ENCODE data around the gene GPHA2.

Gene GPHA2

DNA sequence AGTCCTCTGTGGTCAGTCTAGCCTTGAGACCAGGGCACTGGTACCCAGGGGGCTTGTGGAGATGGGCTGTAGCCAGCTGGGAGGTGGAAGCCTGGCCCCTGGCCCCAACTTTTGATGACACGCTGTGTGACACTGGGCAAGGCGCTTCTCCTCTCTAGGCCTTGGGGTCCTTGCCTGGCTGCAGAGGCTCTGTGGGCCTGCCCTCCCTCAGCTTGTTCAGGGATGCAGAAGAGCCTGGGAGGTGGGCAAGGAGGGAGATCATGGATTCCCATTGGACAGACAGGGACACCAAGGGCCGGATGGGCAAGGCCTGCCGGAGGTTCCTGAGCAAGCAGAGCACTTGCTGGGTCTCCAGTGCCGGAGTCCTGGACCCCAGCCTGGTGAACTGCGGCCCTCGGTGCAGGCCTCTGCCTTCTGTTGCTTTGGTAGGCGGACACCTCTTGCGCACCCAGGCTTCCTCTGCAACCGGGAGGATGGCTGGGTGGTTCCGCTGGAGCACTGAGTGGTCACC is 12.5 kb downstream of the GPHA2 start:
- H3K4me3 ChIP-seq (ENCODE audit: insufficient read length, low read depth) = no peak overlapping the region
- no peaks in the 10 kb centered on the region for H3K36me3 ChIP-seq (ENCODE audit: insufficient read depth, insufficient read length, low read length)
- no peak overlapping the region for H3K9ac ChIP-seq (ENCODE audit: insufficient read length, low read depth)
- peaks cover 9% of the 10 kb centered on the region for H3K27me3 ChIP-seq (ENCODE audit: insufficient read depth, insufficient read length)
- no peaks in the 10 kb centered on the region for H3K9me3 ChIP-seq (ENCODE audit: insufficient read depth, low read length)
- TF ChIP-seq SUZ12 (IDR thresholded peaks at IDR 0.05; ENCODE audit: extremely low read depth, insufficient read depth, insufficient read length) = no peak
- no peak for TF ChIP-seq ZNF274 (IDR thresholded peaks at IDR 0.05; ENCODE audit: low read depth, low read length)
- no peak for TF ChIP-seq YY1 (IDR thresholded peaks at IDR 0.05; ENCODE audit: insufficient read depth, insufficient read length)
- peaks cover 15% of the 10 kb centered on the region for H3K4me1 ChIP-seq (ENCODE audit: insufficient read depth, insufficient read length)
- no peak for DNase-seq (ENCODE audit: low read depth, low spot score)

DNA sequence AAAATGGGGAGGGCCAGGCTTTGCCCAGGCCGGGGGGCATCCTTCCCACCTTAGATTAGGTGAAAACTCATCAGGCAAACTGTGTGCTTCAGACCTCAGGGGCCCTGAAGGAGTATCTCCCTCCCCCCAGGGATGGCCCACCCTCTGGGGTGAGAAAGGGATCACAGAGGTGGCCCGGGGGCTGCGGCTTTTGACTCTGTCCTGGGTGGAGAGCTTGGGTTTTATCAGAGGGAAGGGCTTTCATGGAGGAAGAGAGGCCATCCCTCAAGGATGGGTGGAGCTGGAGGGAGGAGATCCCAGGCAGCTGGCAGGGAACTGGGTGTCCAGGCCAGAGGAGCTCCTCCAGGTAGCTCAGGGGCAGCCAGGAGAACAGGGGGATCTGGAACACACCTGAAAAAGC is 14.3 kb downstream of the GPHA2 start:
- Histone ChIP-seq H3K9me3 (ENCODE audit: insufficient read depth, low read length) (no peaks in the 10 kb centered on the region), H3K27me3 (ENCODE audit: insufficient read depth, insufficient read length) (peaks cover 9% of the 10 kb centered on the region), H3K36me3 (ENCODE audit: insufficient read depth, insufficient read length, low read length) (no peaks in the 10 kb centered on the region), H3K9ac (ENCODE audit: insufficient read length, low read depth) (no peak overlapping the region), H3K4me1 (ENCODE audit: insufficient read depth, insufficient read length) (peaks cover 14% of the 10 kb centered on the region), H3K4me3 (ENCODE audit: insufficient read length, low read depth) (no peak overlapping the region)
- TF ChIP-seq YY1 (IDR thresholded peaks at IDR 0.05; ENCODE audit: insufficient read depth, insufficient read length) (no peak), SUZ12 (IDR thresholded peaks at IDR 0.05; ENCODE audit: extremely low read depth, insufficient read depth, insufficient read length) (no peak), ZNF274 (IDR thresholded peaks at IDR 0.05; ENCODE audit: low read depth, low read length) (no peak)
- no peak for DNase-seq (ENCODE audit: low read depth, low spot score)

DNA sequence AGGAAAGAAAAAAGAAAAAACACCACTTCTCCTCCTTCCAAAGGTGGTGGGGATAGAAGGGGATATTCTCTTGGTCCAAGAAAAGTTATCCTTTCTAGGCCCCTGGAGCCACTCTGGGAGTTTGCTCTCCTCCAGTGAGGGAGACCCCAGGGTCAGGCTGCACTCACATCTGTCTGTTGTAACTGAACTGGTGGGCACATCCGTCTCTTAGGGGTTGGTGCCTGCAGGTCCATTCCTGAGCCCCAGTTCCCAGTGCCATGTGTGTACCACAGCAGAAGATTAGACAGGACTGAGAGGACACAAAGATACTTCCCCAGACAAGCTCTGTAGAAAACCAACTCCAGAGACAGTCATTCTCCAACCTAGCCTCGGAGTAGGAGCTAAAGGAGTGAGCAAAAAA is 15.6 kb downstream of the GPHA2 start:
- TF ChIP-seq SUZ12 (IDR thresholded peaks at IDR 0.05; ENCODE audit: extremely low read depth, insufficient read depth, insufficient read length) = no peak
- no peak for TF ChIP-seq YY1 (IDR thresholded peaks at IDR 0.05; ENCODE audit: insufficient read depth, insufficient read length)
- TF ChIP-seq ZNF274 (IDR thresholded peaks at IDR 0.05; ENCODE audit: low read depth, low read length) = no peak
- H3K4me3 ChIP-seq (ENCODE audit: insufficient read length, low read depth) = no peak overlapping the region
- DNase-seq (ENCODE audit: low read depth, low spot score) = no peak
- peaks cover 5% of the 10 kb centered on the region for H3K27me3 ChIP-seq (ENCODE audit: insufficient read depth, insufficient read length)
- peaks cover 7% of the 10 kb centered on the region for H3K4me1 ChIP-seq (ENCODE audit: insufficient read depth, insufficient read length)
- H3K36me3 ChIP-seq (ENCODE audit: insufficient read depth, insufficient read length, low read length) = no peaks in the 10 kb centered on the region
- H3K9me3 ChIP-seq (ENCODE audit: insufficient read depth, low read length) = no peaks in the 10 kb centered on the region
- peak overlapping the region; percentile 23 for H3K9ac ChIP-seq (ENCODE audit: insufficient read length, low read depth)

DNA sequence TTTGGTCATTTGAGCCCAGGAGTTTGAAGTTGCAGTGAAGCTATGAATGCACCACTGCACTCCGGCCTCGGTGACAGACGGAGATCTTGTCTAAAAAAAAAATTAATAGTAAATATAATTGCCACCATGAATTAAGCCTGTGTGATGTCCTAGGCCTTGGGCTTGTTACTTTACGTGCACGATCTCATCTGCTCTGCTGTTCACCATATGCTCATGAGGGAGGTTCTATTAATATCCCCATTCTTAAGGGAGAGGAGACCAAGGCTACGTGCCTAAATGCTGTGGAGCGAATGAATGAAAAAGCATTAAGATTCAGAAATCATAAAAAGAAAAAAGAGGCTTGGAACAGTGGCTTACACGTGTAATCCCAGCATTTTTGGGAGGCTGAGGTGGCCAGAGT is 16.1 kb downstream of the GPHA2 start:
- Histone ChIP-seq H3K36me3 (ENCODE audit: insufficient read depth, insufficient read length, low read length) (no peaks in the 10 kb centered on the region), H3K27me3 (ENCODE audit: insufficient read depth, insufficient read length) (peaks cover under 1% of the 10 kb centered on the region), H3K4me1 (ENCODE audit: insufficient read depth, insufficient read length) (peaks cover 7% of the 10 kb centered on the region), H3K9ac (ENCODE audit: insufficient read length, low read depth) (no peak overlapping the region), H3K9me3 (ENCODE audit: insufficient read depth, low read length) (no peaks in the 10 kb centered on the region), H3K4me3 (ENCODE audit: insufficient read length, low read depth) (no peak overlapping the region)
- no peak for DNase-seq (ENCODE audit: low read depth, low spot score)
- no peak for TF ChIP-seq SUZ12 (IDR thresholded peaks at IDR 0.05; ENCODE audit: extremely low read depth, insufficient read depth, insufficient read length)
- no peak for TF ChIP-seq YY1 (IDR thresholded peaks at IDR 0.05; ENCODE audit: insufficient read depth, insufficient read length)
- no peak for TF ChIP-seq ZNF274 (IDR thresholded peaks at IDR 0.05; ENCODE audit: low read depth, low read length)

DNA sequence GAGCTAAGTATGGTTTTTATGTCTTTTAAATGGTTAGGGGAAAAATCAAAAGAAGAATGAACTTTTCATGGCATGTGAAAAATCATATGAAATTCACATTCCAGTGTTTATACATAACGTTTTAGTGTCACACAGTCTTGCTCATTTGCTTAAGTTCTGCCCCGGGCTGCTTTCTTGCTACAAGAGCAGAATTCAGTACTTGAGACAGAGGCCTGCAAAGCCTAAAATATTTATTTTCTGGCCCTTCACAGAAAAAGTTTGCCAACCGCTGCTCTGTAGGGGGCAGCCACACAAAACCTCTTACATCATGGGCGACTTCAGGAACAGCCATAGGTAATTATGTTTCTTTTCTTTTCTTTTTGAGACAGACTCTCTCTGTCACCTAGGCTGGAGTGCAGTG is 17.7 kb downstream of the GPHA2 start:
- no peaks in the 10 kb centered on the region for H3K9me3 ChIP-seq (ENCODE audit: insufficient read depth, low read length)
- peaks cover 15% of the 10 kb centered on the region for H3K36me3 ChIP-seq (ENCODE audit: insufficient read depth, insufficient read length, low read length)
- TF ChIP-seq SUZ12 (IDR thresholded peaks at IDR 0.05; ENCODE audit: extremely low read depth, insufficient read depth, insufficient read length) (no peak), YY1 (IDR thresholded peaks at IDR 0.05; ENCODE audit: insufficient read depth, insufficient read length) (no peak), ZNF274 (IDR thresholded peaks at IDR 0.05; ENCODE audit: low read depth, low read length) (no peak)
- peak overlapping the region; percentile 42 for H3K4me3 ChIP-seq (ENCODE audit: insufficient read length, low read depth)
- peak overlapping the region; percentile 65 for H3K9ac ChIP-seq (ENCODE audit: insufficient read length, low read depth)
- DNase-seq (ENCODE audit: low read depth, low spot score) = no peak
- no peaks in the 10 kb centered on the region for H3K4me1 ChIP-seq (ENCODE audit: insufficient read depth, insufficient read length)
- no peaks in the 10 kb centered on the region for H3K27me3 ChIP-seq (ENCODE audit: insufficient read depth, insufficient read length)

DNA sequence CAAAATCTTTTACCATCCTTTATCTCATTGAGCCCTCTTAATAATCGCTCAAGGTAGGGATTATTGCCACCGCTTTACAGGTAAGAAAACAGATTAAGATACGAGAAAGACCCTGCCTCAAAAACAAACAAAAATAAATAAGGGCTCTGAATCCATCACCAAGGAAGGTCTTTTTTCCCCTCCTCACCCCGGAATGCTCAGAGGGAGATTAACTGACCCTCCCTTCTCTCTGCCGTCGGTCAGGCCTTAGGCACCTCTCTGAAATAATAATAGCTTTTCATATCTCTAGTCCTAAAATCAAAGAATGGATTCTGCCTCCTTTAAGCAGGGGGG is 18.1 kb downstream of the GPHA2 start:
- Histone ChIP-seq H3K4me1 (ENCODE audit: insufficient read depth, insufficient read length) (no peaks in the 10 kb centered on the region), H3K4me3 (ENCODE audit: insufficient read length, low read depth) (peak overlapping the region; percentile 42), H3K36me3 (ENCODE audit: insufficient read depth, insufficient read length, low read length) (peaks cover 19% of the 10 kb centered on the region), H3K27me3 (ENCODE audit: insufficient read depth, insufficient read length) (no peaks in the 10 kb centered on the region), H3K9ac (ENCODE audit: insufficient read length, low read depth) (peak overlapping the region; percentile 65), H3K9me3 (ENCODE audit: insufficient read depth, low read length) (no peaks in the 10 kb centered on the region)
- no peak for TF ChIP-seq ZNF274 (IDR thresholded peaks at IDR 0.05; ENCODE audit: low read depth, low read length)
- TF ChIP-seq YY1 (IDR thresholded peaks at IDR 0.05; ENCODE audit: insufficient read depth, insufficient read length) = no peak
- TF ChIP-seq SUZ12 (IDR thresholded peaks at IDR 0.05; ENCODE audit: extremely low read depth, insufficient read depth, insufficient read length) = no peak
- DNase-seq (ENCODE audit: low read depth, low spot score) = no peak

DNA sequence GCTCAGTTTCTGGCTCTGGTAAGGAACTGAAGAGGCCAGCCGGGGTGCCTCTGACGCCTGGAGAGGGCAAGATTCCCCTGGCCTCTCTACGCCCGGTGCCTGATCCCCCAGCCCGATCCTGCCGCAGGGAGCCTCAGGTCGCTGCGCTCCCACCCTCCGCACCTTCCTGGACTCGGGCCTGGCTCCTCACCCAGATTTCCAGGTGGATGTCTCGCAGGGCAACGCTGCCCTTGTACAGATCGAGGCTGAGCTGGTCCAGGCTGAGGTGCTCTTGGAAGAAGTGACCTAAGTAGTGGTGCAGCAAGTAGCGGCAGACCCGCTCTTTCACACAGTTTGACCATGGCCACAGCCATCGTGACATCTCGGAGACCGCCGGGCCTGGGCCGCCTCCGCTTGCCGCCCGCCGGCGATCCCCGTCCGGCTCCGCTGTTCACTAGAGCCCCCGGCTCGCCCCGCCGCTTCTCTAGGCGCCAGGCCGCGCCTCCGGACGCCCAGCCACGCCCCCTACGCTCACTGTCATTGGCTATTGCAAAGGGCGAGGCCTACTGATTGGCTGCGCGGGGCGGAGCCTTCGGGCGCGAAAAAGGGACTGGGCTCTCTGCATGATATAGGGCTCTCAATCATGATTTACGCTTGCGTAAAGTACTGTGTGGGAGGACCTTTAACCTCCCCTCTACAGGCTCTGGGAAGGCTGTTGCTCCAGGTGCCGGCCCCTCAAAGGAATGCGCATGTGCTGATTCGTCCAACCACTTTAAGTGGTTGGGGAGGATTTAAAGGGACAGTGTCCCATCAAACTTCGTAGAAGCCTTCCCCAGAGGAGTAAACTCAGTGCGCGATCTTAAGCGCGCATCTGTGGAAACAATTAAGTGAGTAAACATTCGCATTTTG is 18.7 kb downstream of the GPHA2 start, which contains the start of gene ATG2A:
TSS of gene ATG2A (minus strand) at position 435 of the 888 bp plus-strand sequence. CDS start at position 361, 74 bp downstream.
- H3K27me3 ChIP-seq (ENCODE audit: insufficient read depth, insufficient read length) = no peaks in the 10 kb centered on the region
- H3K9ac ChIP-seq (ENCODE audit: insufficient read length, low read depth) = peak within 1 kb of the TSS; percentile 92
- peak within 1 kb of the TSS; percentile 87 for H3K4me3 ChIP-seq (ENCODE audit: insufficient read length, low read depth)
- H3K36me3 ChIP-seq (ENCODE audit: insufficient read depth, insufficient read length, low read length) = peaks cover 23% of the 10 kb centered on the region
- H3K4me1 ChIP-seq (ENCODE audit: insufficient read depth, insufficient read length) = no peaks in the 10 kb centered on the region
- no peak for TF ChIP-seq SUZ12 (IDR thresholded peaks at IDR 0.05; ENCODE audit: extremely low read depth, insufficient read depth, insufficient read length)
- TF ChIP-seq YY1 (IDR thresholded peaks at IDR 0.05; ENCODE audit: insufficient read depth, insufficient read length) = no peak
- no peak for TF ChIP-seq ZNF274 (IDR thresholded peaks at IDR 0.05; ENCODE audit: low read depth, low read length)
- H3K9me3 ChIP-seq (ENCODE audit: insufficient read depth, low read length) = no peaks in the 10 kb centered on the region
- DNase-seq (ENCODE audit: low read depth, low spot score) = peak; percentile 98

Measured in NT2/D1 (cell line).